ENCODE data around the gene PLD3. TPM values are rescaled to one million over a fixed set of nuclear protein-coding genes. Genes with fewer than 3 reads are reported as not detected.

The PLD3 gene, protein sequence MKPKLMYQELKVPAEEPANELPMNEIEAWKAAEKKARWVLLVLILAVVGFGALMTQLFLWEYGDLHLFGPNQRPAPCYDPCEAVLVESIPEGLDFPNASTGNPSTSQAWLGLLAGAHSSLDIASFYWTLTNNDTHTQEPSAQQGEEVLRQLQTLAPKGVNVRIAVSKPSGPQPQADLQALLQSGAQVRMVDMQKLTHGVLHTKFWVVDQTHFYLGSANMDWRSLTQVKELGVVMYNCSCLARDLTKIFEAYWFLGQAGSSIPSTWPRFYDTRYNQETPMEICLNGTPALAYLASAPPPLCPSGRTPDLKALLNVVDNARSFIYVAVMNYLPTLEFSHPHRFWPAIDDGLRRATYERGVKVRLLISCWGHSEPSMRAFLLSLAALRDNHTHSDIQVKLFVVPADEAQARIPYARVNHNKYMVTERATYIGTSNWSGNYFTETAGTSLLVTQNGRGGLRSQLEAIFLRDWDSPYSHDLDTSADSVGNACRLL
- total RNA-seq (2014; rRNA removed): 95.4 and 96.1 TPM in 2 replicates
- Bru-seq, nascent RNA: percentile 70 among the genes with signal in this experiment
- percentile 72 among the genes with signal in this experiment for BruChase-seq, experiment 1, labeled RNA remaining after a 6-hour chase
- percentile 73 among the genes with signal in this experiment for BruChase-seq, experiment 2, labeled RNA remaining after a 2-hour chase
- long read RNA-seq, transcript PLD3-207 (13 exons, 2,140 nt): minor isoform, 16 of 265 reads
- long read RNA-seq, transcript PLD3-213 (3 exons, 750 nt): major isoform, 19 of 265 reads
- long read RNA-seq, transcript PLD3-205 (12 exons, 1,966 nt): minor isoform, 6 of 265 reads
- long read RNA-seq, partial matches to known transcripts: 76 of 265 reads
- long read RNA-seq, other reads (novel, unspliced or antisense): 147 of 265 reads

DNA sequence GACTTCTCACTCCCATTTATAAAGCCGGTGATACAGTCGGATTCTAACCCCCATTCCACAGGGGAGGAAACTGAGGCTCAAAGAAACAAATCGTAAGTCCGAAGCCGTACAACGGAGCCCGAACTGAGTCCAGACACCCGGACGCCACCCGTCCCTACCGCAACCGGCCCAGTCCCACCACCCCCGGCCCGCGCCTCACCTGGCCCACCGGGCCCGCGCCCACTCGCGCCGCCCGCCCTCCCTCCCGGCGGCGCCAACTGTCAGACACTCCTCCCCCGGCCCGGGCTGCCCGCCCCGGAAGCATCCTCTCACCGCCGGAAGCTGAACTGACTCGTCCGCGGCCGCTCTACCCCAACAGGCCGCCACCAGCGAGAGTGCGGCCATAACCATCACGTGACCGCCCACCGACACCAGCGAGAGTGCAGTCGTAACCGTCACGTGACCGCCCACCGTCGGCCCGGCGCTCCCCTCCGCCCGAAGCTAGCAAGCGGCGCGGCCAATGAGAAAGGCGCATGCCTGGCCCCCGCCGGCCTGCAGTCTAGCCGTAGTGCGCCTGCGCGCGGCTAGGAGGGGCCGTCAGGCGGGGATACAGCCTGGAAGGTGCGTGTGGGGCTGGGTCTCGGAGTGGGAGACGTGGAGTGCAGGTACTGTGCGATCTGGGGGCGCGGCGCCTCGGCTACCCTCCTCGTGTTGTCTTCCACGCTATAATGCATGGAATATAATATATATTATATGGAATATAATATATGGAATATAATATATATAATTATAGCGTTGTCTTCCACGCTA is at the start of gene PLD3, which contains the start of gene C19orf47:
TSS of gene PLD3 (plus strand) at position 571 of the 789 bp plus-strand sequence. CDS start 17,789 bp downstream, outside the sequence.
TSS of gene C19orf47 (minus strand) at position 273 of the 789 bp plus-strand sequence. CDS start 6,540 bp downstream, outside the sequence.
- CTCF ChIA-PET: interaction anchor here (1.0 kb wide), 1 partner anchor 72 kb away, joined by 8 read pairs; no protein-coding TSS in a partner anchor

DNA sequence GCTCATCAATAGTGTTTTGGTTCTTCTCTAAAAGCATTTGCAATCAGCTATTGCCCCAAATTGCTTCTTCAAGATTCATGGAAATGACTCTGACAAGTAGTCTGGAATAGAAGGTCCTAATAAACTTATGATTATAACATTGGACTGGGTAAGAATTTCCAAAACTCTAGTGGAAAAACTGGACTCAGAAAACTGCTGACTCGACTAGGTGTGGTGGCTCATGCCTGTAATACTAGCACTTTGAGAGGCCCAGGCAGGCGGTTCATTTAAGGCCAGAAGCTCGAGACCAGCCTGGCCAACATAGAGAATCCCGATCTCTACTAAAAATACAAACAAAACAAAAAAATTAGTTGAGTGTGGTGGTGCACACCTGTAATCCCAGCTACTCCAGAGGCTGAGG is 47.8 kb upstream of the PLD3 start:
- no TSS peak for BruUV-seq (replicated peaks)
- Histone ChIP-seq H3F3A (ENCODE audit: low read length, unreplicated experiment) (no peaks in the 10 kb centered on the region), H3K4me1 (ENCODE audit: insufficient read depth, low read length) (no peaks in the 10 kb centered on the region), H3K4me3 (ENCODE audit: low read length) (no peak overlapping the region), H3K9me2 (replicated peaks; ENCODE audit: low read length) (no peaks in the 10 kb centered on the region), H3K27me3 (ENCODE audit: low read length) (no peaks in the 10 kb centered on the region), H4K20me1 (ENCODE audit: low read length) (no peaks in the 10 kb centered on the region), H3K27ac (ENCODE audit: low read length) (no peak overlapping the region), H3K36me3 (ENCODE audit: low read depth, low read length) (no peaks in the 10 kb centered on the region), H3K79me2 (ENCODE audit: low read length) (no peaks in the 10 kb centered on the region), H2AFZ (ENCODE audit: low read length) (no peak overlapping the region), H3K4me2 (ENCODE audit: low read length) (no peak overlapping the region), H3K9me3 (ENCODE audit: low read length) (no peaks in the 10 kb centered on the region), H3K9ac (ENCODE audit: low read length) (no peak overlapping the region)
- ATAC-seq (no peak), DNase-seq (no peak)
- ChIA-PET POLR2A (ENCODE audit: unreplicated experiment) (no interaction called here), CTCF (no interaction called here)
- intact Hi-C loops (cut with micrococcal nuclease): loop anchor here (5.0 kb wide), 1 partner anchor 222 kb away; no protein-coding TSS in a partner anchor
- TF ChIP-seq, protein P1, sequence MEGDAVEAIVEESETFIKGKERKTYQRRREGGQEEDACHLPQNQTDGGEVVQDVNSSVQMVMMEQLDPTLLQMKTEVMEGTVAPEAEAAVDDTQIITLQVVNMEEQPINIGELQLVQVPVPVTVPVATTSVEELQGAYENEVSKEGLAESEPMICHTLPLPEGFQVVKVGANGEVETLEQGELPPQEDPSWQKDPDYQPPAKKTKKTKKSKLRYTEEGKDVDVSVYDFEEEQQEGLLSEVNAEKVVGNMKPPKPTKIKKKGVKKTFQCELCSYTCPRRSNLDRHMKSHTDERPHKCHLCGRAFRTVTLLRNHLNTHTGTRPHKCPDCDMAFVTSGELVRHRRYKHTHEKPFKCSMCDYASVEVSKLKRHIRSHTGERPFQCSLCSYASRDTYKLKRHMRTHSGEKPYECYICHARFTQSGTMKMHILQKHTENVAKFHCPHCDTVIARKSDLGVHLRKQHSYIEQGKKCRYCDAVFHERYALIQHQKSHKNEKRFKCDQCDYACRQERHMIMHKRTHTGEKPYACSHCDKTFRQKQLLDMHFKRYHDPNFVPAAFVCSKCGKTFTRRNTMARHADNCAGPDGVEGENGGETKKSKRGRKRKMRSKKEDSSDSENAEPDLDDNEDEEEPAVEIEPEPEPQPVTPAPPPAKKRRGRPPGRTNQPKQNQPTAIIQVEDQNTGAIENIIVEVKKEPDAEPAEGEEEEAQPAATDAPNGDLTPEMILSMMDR (conservative IDR thresholded peaks at IDR 0.05; ENCODE audit: low read depth, low read length): no peak
- TF ChIP-seq EZH2 (IDR thresholded peaks at IDR 0.05; ENCODE audit: low read length, unreplicated experiment) (no peak), EZH2phosphoT487 (IDR thresholded peaks at IDR 0.05; ENCODE audit: borderline replicate concordance, low read length) (no peak)

More for the DNA sequence above, at the start of gene PLD3, which contains the start of gene C19orf47:
- Histone ChIP-seq H3K36me3 (ENCODE audit: low read depth, low read length) (no peaks in the 10 kb centered on the region), H4K20me1 (ENCODE audit: low read length) (no peaks in the 10 kb centered on the region), H3K27me3 (ENCODE audit: low read length) (no peaks in the 10 kb centered on the region), H2AFZ (ENCODE audit: low read length) (peak within 1 kb of the TSS; percentile 95), H3K4me1 (ENCODE audit: insufficient read depth, low read length) (no peaks in the 10 kb centered on the region; the same call in 1 of the 2 replicates), H3K9me3 (ENCODE audit: low read length) (no peaks in the 10 kb centered on the region), H3K9me2 (replicated peaks; ENCODE audit: low read length) (no peaks in the 10 kb centered on the region), H3K27ac (ENCODE audit: low read length) (no peak within 1 kb of the TSS), H3K79me2 (ENCODE audit: low read length) (peaks cover 24% of the 10 kb centered on the region), H3K9ac (ENCODE audit: low read length) (peak within 1 kb of the TSS; percentile 85), H3K4me2 (ENCODE audit: low read length) (peak within 1 kb of the TSS; percentile 96), H3K4me3 (ENCODE audit: low read length) (peak within 1 kb of the TSS; percentile 93), H3F3A (ENCODE audit: low read length, unreplicated experiment) (no peaks in the 10 kb centered on the region)
- TF ChIP-seq EZH2 (IDR thresholded peaks at IDR 0.05; ENCODE audit: low read length, unreplicated experiment) (no peak), EZH2phosphoT487 (IDR thresholded peaks at IDR 0.05; ENCODE audit: borderline replicate concordance, low read length) (no peak)
- TF ChIP-seq, protein P1 (conservative IDR thresholded peaks at IDR 0.05; ENCODE audit: low read depth, low read length): no peak
- peak; percentile 99 for ATAC-seq
- POLR2A ChIA-PET (ENCODE audit: unreplicated experiment): no interaction called here
- BruUV-seq (replicated peaks): no TSS peak
- peak; percentile 97 for DNase-seq
- intact Hi-C loops (cut with micrococcal nuclease): loop anchor here (5.0 kb wide), 1 partner anchor 74 kb away; no protein-coding TSS in a partner anchor
